Caco-2 (cell line): Measurements from ENCODE around the gene ENAH. TPM values are rescaled to one million over a fixed set of nuclear protein-coding genes. Genes with fewer than 3 reads are reported as not detected.

Source experiments
- BruUV-seq: library from RNA; stranded (reverse); fragments of 400-500 nt; replicated peaks from 2 replicates; lab custom pipeline; 2021; lab: Mats Ljungman, UMichigan
- CTCF ChIA-PET: fragments of 300-600 bp; sonication (Branson Sonifier 250); formaldehyde crosslinking; loops from one replicate; lab custom pipeline; 2022; ENCODE audit warnings: antibody characterized with exemption; lab: Charles Lee
- POLR2A ChIA-PET: fragments of 300-600 bp; sonication (Branson Sonifier 250); formaldehyde crosslinking; loops from one replicate; lab custom pipeline; 2022; ENCODE audit warnings: antibody characterized with exemption; lab: Charles Lee
- DNase-seq, 2 experiments: peaks; one replicate each; pipeline versions ENCODE4 v3.0.0 to v3.0.0-alpha.2; 2020 to 2022
- H3K27me3 ChIP-seq: replicated peaks from 2 replicates; pipeline ENCODE4 v1.6.0; 2011; ENCODE audit warnings: low read length; ENCODE audit not compliant: control insufficient read depth, insufficient read depth
- H3K36me3 ChIP-seq: 2 replicates; pipeline ENCODE4 v1.5.1; 2011; ENCODE audit warnings: low read length; ENCODE audit not compliant: control insufficient read depth, insufficient read depth
- H3K4me1 ChIP-seq: fragments of 250-450 bp; sonication (Bioruptor Pico); 2 replicates; pipeline ENCODE4 v1.5.1; 2020; ENCODE audit warnings: mild to moderate bottlenecking
- H3K4me3 ChIP-seq: 2 replicates; pipeline ENCODE4 v1.5.1; 2011; ENCODE audit warnings: low read depth, mild to moderate bottlenecking, control low read depth, low read length
- H3K9me3 ChIP-seq: fragments of 250-450 bp; sonication (Bioruptor Pico); 2 replicates; pipeline ENCODE4 v1.5.1; 2020; ENCODE audit warnings: mild to moderate bottlenecking, moderate library complexity
- H3K27ac Mint-ChIP-seq: one replicate; pipeline ENCODE4 v1.8.0; 2022; ENCODE audit warnings: mixed read lengths; ENCODE audit not compliant: unreplicated experiment
- H3K27me3 Mint-ChIP-seq: one replicate; pipeline ENCODE4 v1.8.0; 2022; ENCODE audit warnings: mixed read lengths; ENCODE audit not compliant: insufficient read depth, unreplicated experiment
- H3K36me3 Mint-ChIP-seq: one replicate; pipeline ENCODE4 v1.8.0; 2022; ENCODE audit warnings: mild to moderate bottlenecking, mixed read lengths; ENCODE audit not compliant: insufficient read depth, unreplicated experiment
- H3K4me1 Mint-ChIP-seq: one replicate; pipeline ENCODE4 v1.8.0; 2022; ENCODE audit warnings: low read depth, mixed read lengths; ENCODE audit not compliant: unreplicated experiment
- H3K4me3 Mint-ChIP-seq: one replicate; pipeline ENCODE4 v1.8.0; 2022; ENCODE audit warnings: mild to moderate bottlenecking, moderate library complexity, mixed read lengths; ENCODE audit not compliant: unreplicated experiment
- H3K9me3 Mint-ChIP-seq: one replicate; pipeline ENCODE4 v1.8.0; 2022; ENCODE audit warnings: mixed read lengths; ENCODE audit not compliant: unreplicated experiment
- CTCF ChIP-seq, 2 experiments: fragments of 200-600 bp in 1 of 2; IDR thresholded peaks; 1 replicate in 1 of 2; 2 replicates in 1 of 2; pipeline versions ENCODE4 v1.5.1 to v1.8.0; 2011 to 2022; ENCODE audit warnings: antibody characterized with exemption in 1 of 2, control low read depth in 1 of 2, inconsistent platforms in 1 of 2, low read depth in 1 of 2, low read length in 1 of 2, mild to moderate bottlenecking in 1 of 2, moderate library complexity in 1 of 2; ENCODE audit not compliant: insufficient read depth in 1 of 2, severe bottlenecking in 1 of 2, unreplicated experiment in 1 of 2
- intact Hi-C: fragments of 100-400 bp; cut with micrococcal nuclease; formaldehyde crosslinking; loops from one replicate; pipeline ENCODE4 v1.10.0; 2022; ENCODE audit not compliant: unreplicated experiment
- total RNA-seq: library from RNA; stranded (reverse); gene quantifications from 2 replicates; pipeline ENCODE4 v1.2.3, GENCODE V29; 2022

Gene ENAH
- total RNA-seq, 1 experiment from 2014 or later, result 78.0 TPM

DNA sequence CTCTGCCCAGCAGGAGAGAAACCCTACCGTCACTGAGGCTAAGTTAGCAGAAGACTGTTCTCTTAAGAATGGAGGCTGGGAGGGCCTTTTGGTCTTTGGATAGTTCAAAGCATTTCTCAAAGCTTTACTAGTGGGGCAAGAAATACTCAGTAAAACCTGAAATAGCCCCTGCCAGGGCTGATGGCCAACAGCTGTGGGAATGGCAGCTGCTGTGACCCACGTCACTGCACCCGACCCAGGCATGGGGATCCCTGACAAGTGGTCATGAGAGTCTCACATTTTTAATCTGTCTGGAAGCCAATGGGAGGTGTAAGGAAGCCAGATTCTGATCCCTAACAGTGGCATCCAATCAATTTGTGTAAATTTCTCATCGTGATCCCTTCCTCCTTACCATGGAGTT lies 44.5 kb upstream of the ENAH start:
- no peak for DNase-seq
- intact Hi-C loops, result no loop called here
- ChIA-PET POLR2A (no interaction called here), CTCF (no interaction called here)
- Mint-ChIP-seq H3K36me3 (no peaks in the 10 kb centered on the region), H3K4me1 (peaks cover 16% of the 10 kb centered on the region), H3K27me3 (no peaks in the 10 kb centered on the region), H3K9me3 (peaks cover 11% of the 10 kb centered on the region), H3K4me3 (no peak overlapping the region), H3K27ac (no peak overlapping the region)
- H3K9me3 ChIP-seq, result 0 out of 2 replicates have a peak, but pooled peaks cover 3% of the 10 kb centered on the region
- no peak overlapping the region for H3K4me3 ChIP-seq
- H3K27me3 ChIP-seq, result no peaks in the 10 kb centered on the region
- H3K4me1 ChIP-seq, result peaks cover 32% of the 10 kb centered on the region
- no peak for TF ChIP-seq CTCF (IDR thresholded peaks at IDR 0.05; ENCODE audit: insufficient read depth in 1 of 2, low read depth in 1 of 2, low read length in 1 of 2, severe bottlenecking in 1 of 2, unreplicated experiment in 1 of 2)
- no peaks in the 10 kb centered on the region for H3K36me3 ChIP-seq
- BruUV-seq, result no TSS peak

GRCh38 chr1:225695578-225696337 lies 42.8 kb upstream of the ENAH start:
- CTCF ChIA-PET, result interaction anchor here (0.6 kb wide), 1 partner anchor 59 kb away, joined by 3 read pairs; no protein-coding TSS in a partner anchor
- H3K4me1 Mint-ChIP-seq, result peaks cover 25% of the 10 kb centered on the region
- POLR2A ChIA-PET, result no interaction called here

More at GRCh38 chr1:225695578-225696337, 42.8 kb upstream of the ENAH start:
- Histone ChIP-seq H3K36me3 (no peaks in the 10 kb centered on the region), H3K4me3 (no peak overlapping the region), H3K9me3 (0 out of 2 replicates have a peak, but pooled peaks cover 3% of the 10 kb centered on the region), H3K27me3 (no peaks in the 10 kb centered on the region), H3K4me1 (peaks cover 31% of the 10 kb centered on the region)
- no TSS peak for BruUV-seq
- Mint-ChIP-seq H3K27ac (no peak overlapping the region), H3K9me3 (peaks cover 11% of the 10 kb centered on the region), H3K27me3 (no peaks in the 10 kb centered on the region), H3K4me3 (no peak overlapping the region), H3K36me3 (no peaks in the 10 kb centered on the region)
- intact Hi-C loops, result loop anchor here (2.0 kb wide), 1 partner anchor 77 kb away; no protein-coding TSS in a partner anchor
- TF ChIP-seq CTCF (IDR thresholded peaks at IDR 0.05; ENCODE audit: insufficient read depth in 1 of 2, low read depth in 1 of 2, low read length in 1 of 2, severe bottlenecking in 1 of 2, unreplicated experiment in 1 of 2), result no peak
- no peak for DNase-seq
